Transverse colon (tissue), 4 donors: ENCODE measurements around the gene STX10. TPM values are rescaled to one million over a fixed set of nuclear protein-coding genes. Genes with fewer than 3 reads are reported as not detected.

ENCODE experiments used
- DNase-seq: peaks from one replicate; pipeline ENCODE4 v3.0.0-alpha.2; 2019
- H3K27ac ChIP-seq, 4 donors: fragments of 200-600 bp; sonication (generic); 2 replicates each; pipeline ENCODE4 v1.5.1; 2016 to 2018; ENCODE audit warnings: inconsistent platforms in 4 of 4
- H3K27me3 ChIP-seq: fragments of 200-600 bp; sonication (generic); 2 replicates; pipeline ENCODE4 v1.5.1; 2017; ENCODE audit warnings: inconsistent platforms
- H3K36me3 ChIP-seq, 4 donors: fragments of 200-600 bp; sonication (generic); 2 replicates each; pipeline ENCODE4 v1.5.1; 2017 to 2019; ENCODE audit warnings: inconsistent platforms in 4 of 4
- H3K4me1 ChIP-seq, 4 donors: fragments of 200-600 bp; sonication (generic); 2 replicates each; pipeline ENCODE4 v1.5.1; 2017 to 2020; ENCODE audit warnings: inconsistent platforms in 4 of 4
- H3K4me3 ChIP-seq, 4 donors: fragments of 200-600 bp; sonication (generic); 1 replicate in 1 of 4; 2 replicates in 3 of 4; pipeline versions ENCODE4 v1.5.1 to v1.6.1; 2017 to 2019; ENCODE audit warnings: inconsistent platforms in 4 of 4
- H3K9me3 ChIP-seq, 2 donors: fragments of 200-600 bp; sonication (generic); 2 replicates each; pipeline ENCODE4 v1.5.1; 2017 to 2019; ENCODE audit warnings: inconsistent platforms in 2 of 2
- EP300 ChIP-seq: sonication (generic); formaldehyde crosslinking; IDR thresholded peaks from one replicate; pipeline ENCODE4 v1.6.1; 2017; ENCODE audit warnings: antibody characterized with exemption, low read depth
- POLR2A ChIP-seq: fragments of 450-650 bp; IDR thresholded peaks from one replicate; pipeline ENCODE4 v1.6.1; 2016; ENCODE audit warnings: antibody characterized with exemption, mild to moderate bottlenecking, moderate library complexity
- POLR2AphosphoS5 ChIP-seq, 3 donors: sonication (generic); formaldehyde crosslinking; IDR thresholded peaks; one replicate each; pipeline ENCODE4 v1.6.1; 2016; ENCODE audit warnings: antibody characterized with exemption in 3 of 3
- WGBS, 2 donors: methylation state at CpG; one replicate each; pipeline ENCODE4 v1.1.5; 2018; ENCODE audit warnings: low coverage in 1 of 2; 5-methylcytosine and 5-hydroxymethylcytosine counted together
- in situ Hi-C, 4 donors: fragments of 200-750 bp; cut with MboI; loops; one replicate each; pipeline versions ENCODE4 v1.15.0 to v1.15.1; 2017; ENCODE audit warnings: low sequenced_read_pairs in 3 of 4, low pct_ligation_motif_present in 1 of 4, low pct_unique_long_range_greater_than_20kb in 1 of 4
- intact Hi-C: fragments of 100-400 bp; cut with DNase I; formaldehyde crosslinking; loops from one replicate; pipeline ENCODE4 v1.15.1; 2023; ENCODE audit warnings: low total_unique reads
- total RNA-seq, 4 donors: library from RNA; depleted of rRNA; stranded (reverse); fragments of >200 nt; gene quantifications; one replicate each; pipeline ENCODE4 v1.1.0, GENCODE V29; 2016
- TF ChIP-seq, protein P1 (sequence below), 5 experiments: fragments of 200-600 bp in 3 of 5; fragments of 450-650 bp in 2 of 5; sonication (generic) in 3 of 5; IDR thresholded peaks; 1 replicate in 2 of 5; 2 replicates in 3 of 5; pipeline ENCODE4 v1.5.1; 2016 to 2017; ENCODE audit warnings: antibody characterized with exemption in 5 of 5, inconsistent platforms in 3 of 5, mild to moderate bottlenecking in 2 of 5, moderate library complexity in 1 of 5

STX10 gene
- total RNA-seq, 4 donors from 2014 or later, result 69.7 to 164 (median 84.2) TPM

DNA sequence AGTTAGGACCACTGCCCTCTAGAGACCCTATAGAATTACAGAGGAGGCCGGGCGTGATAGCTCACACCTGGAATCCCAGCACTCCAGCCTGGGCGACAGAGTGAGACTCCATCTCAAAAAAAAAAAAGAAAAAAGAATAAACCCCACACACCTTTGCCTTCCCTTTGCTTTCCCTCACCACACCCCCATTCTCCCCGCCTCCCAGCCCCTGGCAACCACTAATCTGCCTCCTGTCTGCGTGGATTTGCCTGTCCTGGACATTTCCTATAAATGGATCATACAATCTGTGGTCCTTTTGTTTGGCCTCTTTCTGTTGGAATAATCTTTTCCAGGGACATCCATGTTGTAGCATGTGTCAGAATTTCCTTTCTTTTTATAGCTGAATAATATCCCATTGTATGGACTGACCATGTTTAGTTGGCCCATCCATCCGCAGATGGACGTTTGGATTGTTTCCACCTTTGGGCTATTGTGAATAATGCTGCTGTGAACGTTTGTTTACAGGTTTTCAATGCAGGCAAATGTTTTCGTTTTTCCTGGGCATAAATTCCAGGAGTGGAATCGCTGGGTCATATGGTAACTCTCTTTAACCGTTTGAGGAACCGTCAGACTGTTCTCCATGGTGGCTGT, 16.8 kb downstream of the STX10 start:
- no peak overlapping the region for H3K4me3 ChIP-seq
- no peak for DNase-seq
- peaks cover 0 to 29% (median 7%) of the 10 kb centered on the region in 4 donors for H3K36me3 ChIP-seq
- intact Hi-C loops, result no loop called here
- no peak overlapping the region for H3K27ac ChIP-seq
- no peaks in the 10 kb centered on the region for H3K9me3 ChIP-seq
- H3K27me3 ChIP-seq, result no peaks in the 10 kb centered on the region
- WGBS, 2 donors, result 78 to 81% methylated on average over 7 to 12 of the region's 12 CpGs
- H3K4me1 ChIP-seq, result peaks cover 0 to 3% (median 0%) of the 10 kb centered on the region in 4 donors
- in situ Hi-C loops, result no loop called here
- TF ChIP-seq EP300 (no peak), POLR2A (no peak)

DNA sequence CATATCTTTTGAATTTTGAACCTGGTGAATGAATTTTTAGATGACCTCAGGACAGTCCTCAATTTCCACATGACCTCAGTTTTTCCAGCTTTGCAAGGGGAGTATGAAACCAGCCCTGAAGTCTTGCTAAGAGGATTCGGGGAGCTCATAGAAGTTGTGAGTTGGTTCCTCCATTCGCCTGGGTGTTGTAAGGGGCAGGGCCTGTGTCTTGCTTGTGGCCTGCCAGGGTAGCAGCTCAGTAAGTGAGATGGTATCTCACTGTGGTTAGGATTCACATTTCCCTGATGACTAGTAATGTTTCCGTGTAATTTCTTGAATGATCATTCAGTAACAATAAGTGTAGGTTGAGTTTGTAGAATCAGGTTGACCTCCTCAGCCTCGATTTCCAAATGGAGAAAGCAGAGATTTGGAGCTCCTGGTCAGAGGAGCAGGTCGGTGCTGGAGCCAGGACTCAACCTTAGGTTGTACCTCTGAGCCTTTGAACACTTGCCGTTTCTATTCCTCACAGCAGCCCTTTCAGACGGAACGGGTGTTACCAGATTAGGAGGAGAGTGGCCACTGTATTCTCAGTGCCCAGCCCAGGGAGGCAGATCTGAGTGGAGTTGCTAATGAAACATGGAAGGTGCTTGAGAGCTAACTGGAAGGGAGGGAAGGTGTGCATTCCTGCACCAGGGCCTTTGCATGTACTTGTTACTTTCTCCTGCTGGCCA, 17.5 kb downstream of the STX10 start:
- no peak overlapping the region for H3K4me3 ChIP-seq
- peaks cover 0 to 22% (median 7%) of the 10 kb centered on the region in 4 donors for H3K36me3 ChIP-seq
- in situ Hi-C loops (no loop called here), intact Hi-C loops (no loop called here)
- WGBS, 2 donors, result 81 to 100% methylated on average over 2 to 8 of the region's 8 CpGs
- H3K27me3 ChIP-seq, result no peaks in the 10 kb centered on the region
- H3K27ac ChIP-seq, result no peak overlapping the region
- TF ChIP-seq POLR2A, result no peak
- TF ChIP-seq, protein P1, sequence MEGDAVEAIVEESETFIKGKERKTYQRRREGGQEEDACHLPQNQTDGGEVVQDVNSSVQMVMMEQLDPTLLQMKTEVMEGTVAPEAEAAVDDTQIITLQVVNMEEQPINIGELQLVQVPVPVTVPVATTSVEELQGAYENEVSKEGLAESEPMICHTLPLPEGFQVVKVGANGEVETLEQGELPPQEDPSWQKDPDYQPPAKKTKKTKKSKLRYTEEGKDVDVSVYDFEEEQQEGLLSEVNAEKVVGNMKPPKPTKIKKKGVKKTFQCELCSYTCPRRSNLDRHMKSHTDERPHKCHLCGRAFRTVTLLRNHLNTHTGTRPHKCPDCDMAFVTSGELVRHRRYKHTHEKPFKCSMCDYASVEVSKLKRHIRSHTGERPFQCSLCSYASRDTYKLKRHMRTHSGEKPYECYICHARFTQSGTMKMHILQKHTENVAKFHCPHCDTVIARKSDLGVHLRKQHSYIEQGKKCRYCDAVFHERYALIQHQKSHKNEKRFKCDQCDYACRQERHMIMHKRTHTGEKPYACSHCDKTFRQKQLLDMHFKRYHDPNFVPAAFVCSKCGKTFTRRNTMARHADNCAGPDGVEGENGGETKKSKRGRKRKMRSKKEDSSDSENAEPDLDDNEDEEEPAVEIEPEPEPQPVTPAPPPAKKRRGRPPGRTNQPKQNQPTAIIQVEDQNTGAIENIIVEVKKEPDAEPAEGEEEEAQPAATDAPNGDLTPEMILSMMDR (IDR thresholded peaks at IDR 0.05), result no peak
- no peaks in the 10 kb centered on the region for H3K9me3 ChIP-seq
- DNase-seq, result no peak
- H3K4me1 ChIP-seq, result peaks cover 0 to 3% (median 0%) of the 10 kb centered on the region in 4 donors

DNA sequence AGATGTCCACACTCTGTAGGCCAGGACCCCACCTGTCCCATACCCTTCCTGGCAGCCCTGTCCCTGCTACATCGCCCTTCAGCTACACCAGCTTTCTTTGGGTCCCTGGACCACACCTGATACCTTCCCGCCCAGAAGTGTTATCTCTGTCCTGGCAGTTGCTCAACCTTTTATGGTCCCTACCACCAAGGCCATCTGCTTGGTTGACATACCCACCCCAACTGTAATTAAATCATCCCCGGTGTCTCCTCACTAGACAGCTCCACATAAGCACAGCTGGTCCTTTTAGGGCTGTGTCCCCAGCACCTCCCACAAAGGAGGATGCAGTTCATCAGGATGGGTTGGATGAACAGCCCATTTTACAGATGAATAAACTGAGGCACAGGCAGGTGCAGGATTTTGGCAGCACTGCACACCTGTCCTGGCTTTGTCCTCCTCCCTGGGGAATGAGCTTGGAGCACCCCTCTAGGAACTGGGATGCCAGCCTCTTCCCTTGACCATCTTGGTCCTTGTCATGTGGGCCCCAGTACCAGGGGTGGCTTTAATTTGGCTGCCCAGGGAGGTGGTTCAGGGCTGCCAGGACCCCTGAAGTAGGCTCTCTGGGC, 19.2 kb downstream of the STX10 start:
- 29 to 54% methylated on average over 1 to 3 of the region's 3 CpGs for WGBS, 2 donors
- Histone ChIP-seq H3K36me3 (peaks cover 0 to 7% (median 3%) of the 10 kb centered on the region in 4 donors), H3K4me3 (no peak overlapping the region), H3K4me1 (peaks cover 0 to 3% (median 0%) of the 10 kb centered on the region in 4 donors), H3K9me3 (no peaks in the 10 kb centered on the region), H3K27me3 (no peaks in the 10 kb centered on the region), H3K27ac (no peak overlapping the region)
- TF ChIP-seq, protein P1 (IDR thresholded peaks at IDR 0.05), result no peak
- no peak for TF ChIP-seq POLR2AphosphoS5 (IDR thresholded peaks at IDR 0.05)
- no peak for TF ChIP-seq POLR2A
- TF ChIP-seq EP300, result no peak
- intact Hi-C loops (no loop called here), in situ Hi-C loops (no loop called here)
- no peak for DNase-seq

- in situ Hi-C loops, result no loop called here
- Histone ChIP-seq H3K27me3 (no peaks in the 10 kb centered on the region), H3K9me3 (no peaks in the 10 kb centered on the region), H3K36me3 (no peaks in the 10 kb centered on the region), H3K4me1 (peaks cover 0 to 3% (median 0%) of the 10 kb centered on the region in 4 donors), H3K4me3 (no peak overlapping the region), H3K27ac (no peak overlapping the region)
- 92% methylated on average over 9 of the region's 9 CpGs; no CpG with 5 or more reads in 1 of the 2 donors for WGBS, 2 donors
- TF ChIP-seq EP300, result no peak
- TF ChIP-seq POLR2AphosphoS5 (IDR thresholded peaks at IDR 0.05), result no peak
- TF ChIP-seq, protein P1 (IDR thresholded peaks at IDR 0.05), result no peak
- no peak for TF ChIP-seq POLR2A
- intact Hi-C loops, result loop anchor here (5.0 kb wide), 1 partner anchor 133 kb away; no protein-coding TSS in a partner anchor
- no peak for DNase-seq
Observed at GRCh38 chr19:13129384-13129783, 20.8 kb downstream of the STX10 start.
